GM21367 (cell line): Measurements from ENCODE around the gene KLHL22.

Source experiments
- ATAC-seq: cut with Tn5 transposase; IDR thresholded peaks from one replicate; pipeline ENCODE4 v1.9.1; 2021; ENCODE audit not compliant: unreplicated experiment

Gene KLHL22

DNA sequence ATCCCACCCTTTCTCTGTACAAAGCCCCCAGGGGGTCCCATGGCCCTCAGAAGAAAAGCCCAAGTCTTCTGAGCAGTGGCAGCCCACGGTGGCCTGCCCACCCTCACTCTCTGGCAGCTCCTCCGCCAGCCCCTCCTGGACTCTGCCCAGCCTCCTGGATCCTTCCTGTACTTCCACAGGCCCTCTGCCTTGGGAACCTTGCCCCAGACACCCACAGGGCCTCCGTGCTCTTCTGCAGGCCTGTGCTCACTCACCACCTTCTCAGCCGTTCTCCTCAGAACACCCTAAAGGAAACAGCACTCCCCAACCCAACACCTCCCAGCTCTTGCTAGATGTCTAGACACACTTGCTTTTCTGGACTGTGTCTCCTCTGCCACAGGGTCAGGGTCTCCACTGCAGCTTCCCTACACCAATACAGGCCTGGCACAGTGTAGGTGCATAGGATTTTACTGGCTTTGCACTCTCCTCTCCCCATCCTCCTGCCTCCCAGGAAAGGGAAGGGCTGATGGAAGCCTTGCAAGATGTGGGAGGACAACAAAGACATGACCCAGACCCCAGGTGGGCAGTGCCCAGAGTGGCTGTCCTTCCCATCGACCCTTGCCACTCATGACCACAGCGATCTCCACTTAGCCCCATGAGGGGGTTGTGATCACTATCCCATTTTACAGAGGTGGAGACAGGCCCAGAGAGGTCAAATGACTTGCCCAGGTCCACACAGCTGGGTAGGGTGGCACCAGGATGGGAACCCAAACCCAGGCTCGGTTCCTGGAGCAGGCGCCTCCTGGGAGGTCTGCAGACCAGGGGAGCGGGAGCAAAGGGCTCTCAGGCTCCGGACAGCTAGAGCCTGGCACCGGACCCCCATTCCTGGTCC lies 59.9 kb downstream of the KLHL22 start:
- ATAC-seq = no peak

DNA sequence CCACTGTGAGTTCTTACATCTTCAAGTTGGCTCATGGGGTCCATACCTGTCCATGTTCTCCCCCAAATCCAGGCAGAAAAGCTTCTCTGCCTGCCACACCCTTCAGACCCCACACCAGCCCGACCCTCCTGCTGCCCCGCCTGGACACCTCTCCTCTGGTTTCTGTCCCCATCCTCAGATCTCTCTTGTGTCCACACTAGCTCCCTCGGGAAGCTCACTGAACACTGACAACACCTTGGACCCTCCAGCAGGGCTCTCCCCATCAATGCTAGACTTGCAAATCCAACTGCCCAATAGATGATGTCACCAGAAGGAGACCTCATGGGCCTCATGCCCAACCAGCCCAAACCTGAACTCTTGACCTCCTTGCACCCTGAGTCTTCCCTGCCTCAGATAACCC lies 60.8 kb downstream of the KLHL22 start:
- ATAC-seq = no peak

DNA sequence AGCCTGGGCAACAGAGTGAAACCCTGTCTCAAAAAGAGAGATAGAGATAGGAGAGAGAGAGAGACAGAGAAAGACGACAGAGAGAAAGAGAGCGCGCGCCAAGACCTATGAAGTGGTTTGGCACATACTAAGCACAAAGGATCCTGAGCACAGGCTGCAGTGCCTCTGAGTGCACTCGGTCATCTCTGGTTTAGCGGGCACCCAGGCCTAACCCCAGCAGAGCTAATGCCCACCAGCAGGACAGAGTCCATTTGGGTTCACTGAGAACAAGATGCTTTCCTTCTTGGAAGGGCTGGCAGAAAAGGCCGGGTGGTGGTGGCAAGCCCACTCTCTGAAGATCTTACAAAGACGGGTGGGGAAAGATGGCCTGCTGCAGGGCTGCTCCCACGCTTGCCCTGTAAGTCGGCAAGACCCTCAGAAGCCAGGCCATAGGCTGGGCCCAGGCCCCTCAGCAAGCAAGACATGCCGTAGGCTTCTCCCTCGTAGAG lies 61.3 kb downstream of the KLHL22 start:
- no peak for ATAC-seq

DNA sequence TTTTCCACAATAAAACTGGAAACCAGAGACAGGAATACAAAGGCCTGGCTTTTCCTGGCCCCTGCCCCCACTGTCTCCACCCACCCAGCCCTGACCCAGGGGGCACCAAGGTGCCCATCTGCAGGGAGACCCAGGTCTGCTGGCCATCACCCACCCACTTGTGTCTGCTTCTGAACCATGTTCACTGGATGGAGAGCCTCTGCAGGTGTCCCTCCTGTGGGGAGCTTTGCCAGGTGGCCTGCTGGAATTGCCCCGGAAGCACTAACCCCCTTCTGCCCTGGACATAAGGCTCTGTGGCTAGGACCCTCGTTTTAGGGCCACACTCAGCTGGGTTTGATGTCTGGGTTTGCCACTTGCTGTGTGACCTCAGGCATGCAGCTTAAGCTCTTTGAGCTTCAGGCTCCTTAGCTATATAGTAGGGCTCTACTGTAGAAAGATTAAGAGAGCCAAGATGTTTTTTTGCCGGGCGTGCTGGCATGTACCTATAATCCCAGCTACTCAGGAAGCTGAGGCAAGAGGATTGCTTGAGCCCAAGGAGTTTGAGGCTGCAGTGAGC lies 61.8 kb downstream of the KLHL22 start:
- ATAC-seq = no peak

DNA sequence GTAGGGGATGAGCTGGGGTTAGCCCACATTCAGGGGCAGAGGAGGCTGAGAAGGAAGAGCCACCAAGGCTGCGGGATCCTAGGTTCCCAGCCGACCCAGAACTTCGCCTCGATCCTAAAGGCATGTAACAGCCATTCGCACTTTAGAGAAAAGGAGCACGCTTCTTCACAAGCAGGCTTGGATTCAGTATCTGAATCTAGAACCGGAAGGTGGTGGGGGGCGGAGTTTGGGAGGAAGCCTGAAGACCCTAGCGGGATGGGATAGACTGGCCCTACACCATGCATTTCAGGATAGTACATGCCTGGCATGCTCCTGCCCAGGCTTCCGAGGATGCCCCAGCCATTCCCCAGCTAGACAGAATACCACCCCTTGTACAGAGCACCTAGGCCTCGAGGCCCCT lies 62.4 kb downstream of the KLHL22 start:
- ATAC-seq = no peak

DNA sequence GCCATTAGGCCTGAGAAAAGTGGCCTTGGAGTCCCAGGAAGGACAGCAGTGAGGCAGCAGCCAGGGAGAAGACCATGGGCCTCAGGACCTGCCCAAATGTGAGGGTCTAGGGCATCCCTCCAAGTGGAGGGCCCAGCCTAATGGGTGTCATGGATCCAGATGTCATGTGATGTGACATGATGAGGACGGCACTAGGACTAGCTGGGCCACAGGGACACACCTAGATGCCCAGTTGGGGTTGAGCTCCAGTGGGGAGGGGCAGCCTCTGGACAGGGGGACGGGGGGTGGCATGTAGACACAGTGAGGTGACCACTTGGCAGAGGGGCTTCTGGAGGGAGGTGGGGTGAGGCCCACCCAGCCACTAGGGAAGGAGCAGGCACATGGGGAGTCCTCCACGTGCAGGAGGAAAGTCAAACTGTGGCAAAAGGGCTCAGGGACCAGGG lies 63.3 kb downstream of the KLHL22 start:
- no peak for ATAC-seq

DNA sequence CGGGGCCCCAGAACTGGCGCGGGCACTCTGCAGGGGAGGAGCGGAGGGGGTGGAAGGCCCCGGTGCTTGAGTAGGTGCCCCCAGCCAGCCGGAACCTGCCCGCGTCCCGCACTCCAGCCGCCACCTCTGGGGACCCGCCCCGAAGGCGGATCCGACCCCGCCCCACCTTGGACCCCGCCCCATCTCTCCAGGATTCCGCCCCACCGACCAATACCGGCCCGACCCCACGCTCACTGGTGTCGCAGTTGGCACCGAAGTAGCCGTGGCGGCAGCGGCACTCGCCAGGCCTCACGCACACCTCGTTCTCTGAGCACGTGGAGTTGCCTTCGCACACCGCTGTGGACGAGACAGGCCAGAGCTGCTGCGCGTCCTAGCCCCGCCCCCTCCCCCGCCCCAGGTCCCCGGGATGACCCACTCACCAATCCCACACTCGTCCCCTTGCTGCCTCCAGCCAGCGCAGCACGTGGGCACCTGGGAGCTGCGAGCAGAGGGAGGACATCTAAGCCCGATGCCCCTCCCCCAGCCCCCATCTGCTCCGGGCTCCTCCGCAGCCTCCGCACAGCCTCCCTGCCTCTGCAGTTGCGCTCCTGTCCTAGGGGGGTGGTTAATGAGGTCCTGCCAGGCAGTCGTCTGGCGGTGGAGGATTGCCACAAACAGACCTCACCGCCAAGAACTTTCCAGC lies 63.9 kb downstream of the KLHL22 start:
- no peak for ATAC-seq

DNA sequence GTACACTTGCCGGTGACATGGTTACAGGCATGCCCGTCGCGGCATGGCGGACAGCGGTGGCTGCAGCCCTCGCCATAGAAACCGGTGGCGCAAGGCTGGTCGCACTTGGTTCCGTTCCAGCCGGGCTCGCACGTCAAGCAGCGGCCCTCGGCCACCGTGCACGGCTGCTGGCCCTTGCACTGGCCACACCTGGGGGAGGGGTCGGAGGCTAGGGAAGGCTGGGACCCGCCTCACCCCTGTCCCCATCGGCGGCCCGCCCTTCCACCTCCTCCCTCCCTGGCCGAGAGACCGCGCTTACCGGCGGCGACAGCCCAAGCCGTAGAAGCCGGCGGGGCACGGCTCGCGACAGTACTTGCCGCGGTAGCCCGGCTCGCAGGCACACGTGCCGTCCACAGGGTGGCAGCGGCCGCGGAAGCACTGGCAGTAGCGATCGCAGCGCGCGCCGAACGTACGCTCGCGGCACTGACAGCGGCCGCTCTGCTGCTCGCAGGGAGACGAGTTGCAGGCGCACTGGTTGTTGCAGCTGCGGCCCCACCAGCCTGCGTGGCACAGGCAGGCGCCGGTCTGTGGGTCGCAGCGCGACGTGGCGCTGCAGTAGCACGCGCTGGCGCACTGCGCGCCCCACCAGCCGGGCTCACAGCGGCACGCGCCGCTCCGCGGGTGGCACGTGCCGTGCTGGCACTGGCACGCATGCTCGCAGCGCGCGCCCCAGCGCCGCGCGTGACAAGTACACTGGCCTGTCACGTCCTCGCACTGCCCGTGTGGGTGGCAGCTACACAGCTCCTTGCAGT lies 64.7 kb downstream of the KLHL22 start:
- no peak for ATAC-seq

DNA sequence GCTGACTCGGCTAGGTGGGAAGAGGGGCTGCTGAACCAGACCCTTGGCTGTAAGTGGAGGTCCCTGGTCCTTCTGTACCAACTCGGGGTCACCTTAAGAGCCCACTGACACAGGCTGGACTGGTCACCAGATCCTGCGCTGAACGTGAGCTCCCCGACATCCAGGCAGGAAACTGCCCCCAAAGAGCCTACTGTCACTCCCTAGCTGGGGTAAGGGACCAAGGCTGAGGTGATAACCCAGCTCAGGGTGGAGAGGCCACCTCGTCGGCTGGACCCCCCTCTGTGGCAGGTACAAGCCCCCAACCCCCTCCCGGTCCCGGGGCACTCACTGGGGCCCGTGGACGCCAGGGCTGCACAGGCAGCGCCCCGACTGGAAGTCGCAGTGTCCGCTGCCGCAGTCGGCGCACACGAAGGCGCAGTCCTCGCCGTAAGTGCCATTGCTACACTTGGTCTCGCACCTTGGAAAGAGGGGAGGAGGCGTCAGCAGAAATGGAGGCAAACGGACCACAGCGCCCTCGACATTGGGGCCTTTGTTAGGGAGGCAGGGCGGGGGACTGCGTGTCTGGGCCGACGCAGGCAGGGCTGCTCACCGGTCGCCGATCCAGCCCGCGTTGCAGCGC lies 65.4 kb downstream of the KLHL22 start:
- no peak for ATAC-seq

DNA sequence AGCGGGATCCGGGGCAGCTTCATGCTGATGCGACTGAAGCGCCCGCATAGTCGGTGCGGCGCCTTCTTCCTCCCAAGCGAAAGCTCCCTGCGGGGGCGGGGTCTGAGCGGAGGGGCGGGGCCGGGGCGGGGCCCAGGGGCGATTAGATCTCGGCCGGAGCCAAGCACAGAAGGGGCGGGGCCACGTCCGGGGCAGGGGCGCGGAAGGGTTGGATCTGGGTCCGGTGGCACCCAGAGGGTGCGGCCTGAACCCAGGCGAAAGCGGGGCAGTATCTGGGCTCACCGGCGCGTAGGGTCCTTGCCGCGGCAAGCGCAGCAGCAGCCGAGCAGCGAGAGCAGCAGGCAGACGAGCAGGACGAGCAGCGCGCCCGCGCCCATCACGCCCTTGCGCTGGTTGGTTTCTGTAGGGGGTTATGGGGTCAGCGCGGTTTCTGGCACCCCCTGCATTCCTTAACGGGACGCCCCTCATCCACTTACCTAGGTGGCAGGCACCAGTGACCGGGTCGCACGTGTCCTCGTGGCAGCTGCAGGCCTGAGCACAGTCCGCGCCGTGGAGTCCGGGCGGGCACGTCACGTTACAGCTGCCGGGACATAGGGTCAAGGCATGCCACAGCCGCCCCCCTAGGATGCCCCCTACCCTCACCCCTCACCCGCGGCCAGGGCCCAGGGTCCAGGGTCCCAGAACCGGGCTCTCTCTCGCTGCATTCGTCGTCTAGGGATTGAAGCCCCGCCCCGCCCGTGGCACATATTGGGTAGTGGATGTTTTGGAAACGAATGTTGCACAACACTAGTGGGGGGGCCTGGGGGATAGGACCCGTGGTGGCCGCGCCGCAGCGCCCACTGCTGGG lies 66.1 kb downstream of the KLHL22 start:
- peak; percentile 51 for ATAC-seq

DNA sequence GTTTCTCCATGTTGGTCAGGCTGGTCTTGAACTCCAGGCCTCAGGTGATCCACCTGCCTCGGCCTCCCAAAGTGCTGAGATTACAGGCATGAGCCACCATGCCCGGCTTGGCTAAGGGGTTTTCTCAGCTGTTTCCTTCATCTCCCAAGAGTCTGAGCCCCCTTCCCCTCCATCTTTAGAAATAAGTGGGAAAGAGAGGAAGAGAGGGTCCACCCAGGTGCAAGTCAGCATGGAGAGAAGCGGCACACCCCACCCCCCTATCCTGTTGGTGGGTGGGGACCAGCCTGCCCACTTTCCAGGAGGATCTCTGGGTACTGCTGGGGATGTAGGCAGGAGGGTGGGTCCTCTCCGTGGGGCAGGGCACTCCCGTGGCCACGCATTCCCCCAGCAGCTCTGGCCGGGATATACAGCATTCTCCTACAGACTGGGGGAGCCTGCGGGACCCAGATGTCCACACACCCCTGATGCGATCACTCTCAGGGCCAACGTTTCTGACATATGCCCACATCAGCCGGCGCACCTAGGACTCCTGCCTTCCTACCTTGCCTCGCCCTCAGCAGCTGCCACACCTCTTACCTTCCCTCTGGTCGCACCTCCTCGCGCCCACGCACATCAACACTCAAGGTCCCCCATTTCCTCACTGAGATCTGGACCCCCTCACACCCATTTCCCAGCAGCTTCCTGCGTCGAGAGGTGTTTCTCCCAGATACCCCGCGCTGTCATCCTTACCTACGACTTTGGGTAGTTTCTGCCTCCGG lies 66.9 kb downstream of the KLHL22 start:
- no peak for ATAC-seq

DNA sequence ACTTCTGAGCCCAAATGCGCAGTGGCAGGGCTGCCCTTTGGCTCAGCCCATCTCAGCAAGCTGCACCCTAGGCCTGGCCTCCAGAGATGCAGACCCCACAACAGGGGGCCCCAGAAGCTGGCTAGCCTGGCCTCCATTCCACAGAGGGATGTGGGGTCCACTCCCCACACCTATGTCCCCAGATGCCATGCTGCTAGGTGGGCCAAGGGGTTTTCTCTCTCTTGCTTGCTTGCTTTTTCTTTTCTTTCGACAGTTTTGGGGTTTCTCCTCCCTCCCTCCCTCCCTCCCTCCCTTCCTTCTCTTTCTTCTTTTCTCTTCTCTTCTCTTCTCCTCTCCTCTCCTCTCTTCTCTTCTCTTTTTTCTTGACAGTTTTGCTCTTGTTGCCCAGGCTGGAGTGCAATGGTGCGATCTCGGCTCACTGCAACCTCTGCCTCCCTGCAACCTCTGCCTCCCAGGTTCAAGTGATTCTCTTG lies 67.6 kb downstream of the KLHL22 start:
- ATAC-seq = no peak

DNA sequence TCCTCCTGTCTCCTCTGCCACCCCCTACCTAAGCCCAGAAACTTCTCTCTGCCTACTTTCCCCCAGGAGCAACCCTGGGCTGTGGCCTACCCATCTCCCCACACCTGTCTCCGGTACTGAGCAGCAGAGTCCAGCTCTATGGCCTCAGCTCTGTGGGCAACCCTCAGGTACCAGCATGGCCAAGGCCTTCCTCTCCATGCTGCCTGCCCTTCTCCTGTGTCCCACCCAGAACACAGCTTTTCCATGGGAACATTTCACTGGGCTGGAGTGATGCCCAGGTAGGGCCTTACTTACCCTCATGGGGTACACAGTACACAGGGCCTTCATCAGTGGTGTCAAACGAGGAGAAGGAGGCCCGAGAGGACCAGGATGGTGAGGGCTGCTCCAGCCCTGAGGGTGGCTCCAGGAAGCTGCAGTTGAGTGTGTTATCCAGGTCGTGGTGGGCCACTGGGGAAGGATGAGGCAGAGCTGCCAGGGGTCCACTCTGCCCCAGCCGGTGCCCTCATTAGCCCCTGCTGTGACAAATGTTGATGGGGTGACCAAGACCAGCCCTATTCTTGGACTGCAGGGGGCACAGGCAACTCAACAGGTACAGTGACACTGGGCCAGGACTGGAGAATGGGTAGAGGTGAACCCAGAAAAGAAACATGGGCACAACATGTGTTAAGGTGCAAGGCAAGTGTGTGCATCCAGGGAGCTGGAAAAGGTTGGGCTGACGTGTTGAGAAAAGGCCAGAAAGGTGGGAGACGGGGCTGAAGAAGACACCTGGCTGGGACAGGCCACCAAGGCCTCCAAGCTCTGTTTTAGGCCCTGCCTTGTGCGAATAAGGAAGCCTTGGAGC lies 68.3 kb downstream of the KLHL22 start:
- no peak for ATAC-seq

DNA sequence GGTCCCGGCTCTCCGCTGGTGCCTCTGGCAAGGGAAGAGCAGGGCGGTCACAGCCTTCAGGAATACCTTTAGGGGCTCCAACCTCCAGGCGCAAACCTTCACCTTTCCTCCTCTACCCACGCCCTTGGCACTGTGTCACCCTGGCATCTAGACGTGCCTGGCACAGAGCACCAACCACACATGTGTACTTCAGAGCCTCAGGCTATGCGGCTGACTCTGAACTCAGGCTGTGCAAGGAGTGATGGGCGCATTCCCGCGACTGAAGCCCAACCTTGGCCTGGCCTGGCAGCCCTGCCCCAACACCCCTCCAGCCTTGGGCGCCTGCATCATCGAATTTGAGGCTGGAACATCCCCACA lies 69.4 kb downstream of the KLHL22 start:
- ATAC-seq = no peak

DNA sequence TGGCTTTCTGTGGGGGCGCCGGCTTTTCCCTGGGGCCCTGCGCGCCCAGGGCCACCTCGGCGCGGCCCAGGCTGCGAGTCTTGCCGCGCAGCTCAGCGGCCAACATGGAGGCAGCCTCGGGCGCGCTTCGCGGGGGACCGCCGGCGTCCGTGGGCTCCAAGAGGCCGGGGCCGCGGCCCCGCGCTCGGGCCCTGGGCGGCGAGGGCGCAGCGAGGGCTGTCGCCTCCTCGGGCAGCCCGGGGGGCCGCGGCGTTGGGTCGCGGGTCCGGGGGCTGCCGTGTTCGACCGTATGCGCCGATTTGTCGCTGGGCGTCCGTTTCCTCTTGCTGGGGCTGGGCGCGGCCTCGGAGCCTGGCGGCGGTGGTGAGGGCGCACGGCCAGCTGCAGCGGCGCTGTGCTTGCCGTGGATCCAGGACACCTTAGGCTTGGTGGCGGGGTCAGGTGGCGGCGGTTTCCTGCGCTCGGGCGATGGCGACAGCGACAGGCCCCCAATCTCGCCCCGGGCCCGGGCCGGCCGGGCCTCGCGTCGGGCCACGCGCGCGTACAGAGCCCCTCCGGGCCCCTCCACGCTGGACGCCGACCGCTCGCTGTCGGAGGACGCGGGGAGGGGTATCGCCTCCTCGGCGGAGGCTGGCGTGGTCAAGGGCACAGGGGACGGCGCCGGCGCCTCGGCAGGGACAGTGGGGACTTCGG lies 69.9 kb downstream of the KLHL22 start:
- no peak for ATAC-seq

DNA sequence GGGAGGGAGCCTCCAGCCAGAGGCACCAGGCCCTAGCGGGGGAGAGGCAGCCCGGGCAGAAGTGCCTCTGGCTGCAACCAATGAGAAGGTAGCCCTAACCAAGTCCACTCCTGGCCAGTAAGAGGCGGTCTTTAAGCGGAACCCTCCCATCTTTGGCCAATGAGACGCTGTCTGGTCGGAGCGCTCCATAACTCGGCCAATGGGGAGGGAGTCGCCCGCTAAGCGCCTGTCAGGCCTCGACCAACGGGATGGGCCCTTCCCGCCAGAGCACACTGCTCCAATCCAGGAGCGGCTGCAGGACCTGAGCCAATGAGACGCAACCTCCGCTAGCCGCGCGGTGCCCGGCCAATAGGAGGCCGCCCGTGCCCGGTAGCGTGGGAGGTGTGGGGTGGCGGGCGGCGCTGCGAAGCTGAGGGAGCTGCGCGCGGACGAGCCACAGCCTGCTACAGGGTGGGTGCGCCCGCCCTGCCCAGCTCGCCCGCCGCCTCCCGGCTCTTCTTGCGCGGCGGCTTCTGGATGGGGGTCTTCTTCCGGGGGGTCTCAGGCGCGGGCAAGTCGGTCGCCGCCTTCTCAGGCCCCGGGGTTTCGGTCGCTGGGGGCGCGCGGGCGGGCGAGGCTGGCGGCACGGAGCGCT lies 70.5 kb downstream of the KLHL22 start:
- ATAC-seq = no peak

DNA sequence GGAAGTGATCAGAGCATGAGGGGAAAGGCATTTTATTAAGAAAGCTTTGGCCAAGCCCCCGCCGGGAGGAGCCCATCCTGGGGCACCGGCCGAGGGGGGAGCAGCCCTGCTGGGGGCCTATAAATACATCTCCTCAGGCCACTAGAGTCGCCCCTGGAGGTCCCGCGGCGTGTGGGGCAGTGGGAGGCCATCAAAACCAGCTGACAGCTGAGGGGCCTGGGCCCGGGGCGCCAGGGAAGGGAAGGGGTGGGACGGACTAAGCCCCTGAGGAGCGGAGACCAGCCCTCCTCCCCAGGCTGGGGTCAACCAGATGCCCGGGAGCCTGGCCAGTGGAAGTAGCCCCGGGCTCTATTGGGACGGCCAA lies 71.0 kb downstream of the KLHL22 start:
- ATAC-seq = no peak
